ENCODE measurements around the gene SNX14. TPM values are rescaled to one million over a fixed set of nuclear protein-coding genes. Genes with fewer than 3 reads are reported as not detected.
A peak's percentile ranks its signal among the peaks of the same experiment; 100 is the strongest.

The SNX14 gene
- total RNA-seq, 1 experiment from 2014 or later, result 84.8 TPM

DNA sequence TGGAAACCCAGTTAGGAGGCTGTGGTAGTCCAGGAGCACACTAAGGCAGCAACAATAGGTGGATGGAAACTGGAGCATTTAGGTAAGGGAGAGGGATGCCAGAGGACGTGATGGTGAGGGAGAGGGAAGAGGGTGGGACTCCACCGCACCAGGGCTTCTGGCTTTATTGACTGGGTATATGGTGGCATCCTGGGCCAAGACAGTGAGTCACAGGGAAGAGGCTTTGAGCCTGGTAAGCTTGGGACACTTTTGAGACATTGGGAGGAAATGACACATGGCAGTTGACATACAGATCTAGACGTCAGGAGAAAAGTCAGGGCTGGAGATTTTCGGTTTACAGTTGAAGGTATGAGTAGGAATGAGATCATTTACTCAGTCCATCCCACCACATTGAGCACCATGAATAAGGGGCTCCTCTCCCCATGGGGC lies 128.9 kb downstream of the SNX14 start:
- no peaks in the 10 kb centered on the region for H3K9me2 ChIP-seq (ENCODE audit: insufficient read depth)
- H4K20me1 ChIP-seq (ENCODE audit: insufficient read depth), result no peaks in the 10 kb centered on the region
- H3K9ac ChIP-seq (ENCODE audit: low read length), result peak overlapping the region; percentile 65
- ChIA-PET RAD21 (ENCODE audit: low non-redundant PET in 1 of 2, low total read pairs in 2 of 2, uncharacterized antibody in 2 of 2, unreplicated experiment in 2 of 2) (interaction anchor here (1.0 to 1.5 kb wide), 2 partner anchors 15 to 18 kb away, joined by 3 to 4 read pairs; partner anchors contain the start of gene NT5E (in 1 of the 2)), POLR2A (interaction anchor here (0.8 to 3.4 kb wide), 16 partner anchors 9 to 214 kb away, joined by 3 to 45 read pairs (median 5); partner anchors contain the start of gene NT5E), CTCF (interaction anchor here (2.4 kb wide), 1 partner anchor 18 kb away, joined by 11 read pairs; no protein-coding TSS in a partner anchor)
- H3K4me2 ChIP-seq (ENCODE audit: low read length), result peak overlapping the region; percentile 80
- intact Hi-C loops (cut with micrococcal nuclease), result loop anchor here (1.0 to 10.0 kb wide), 2 partner anchors 103 to 210 kb away; no protein-coding TSS in a partner anchor
- BruUV-seq (replicated peaks), result TSS peak; percentile 76
- H3K4me1 ChIP-seq (ENCODE audit: control insufficient read depth in 1 of 2, insufficient read depth in 2 of 2, low read length in 2 of 2), result peaks cover 50 to 99% of the 10 kb centered on the region in 2 experiments
- no peak overlapping the region for H2AFZ ChIP-seq (ENCODE audit: low read depth, low read length, poor library complexity, severe bottlenecking)
- no peaks in the 10 kb centered on the region for H3K27me3 ChIP-seq (ENCODE audit: insufficient read depth, low read length)
- peak overlapping the region; percentile 15 to 46 for H3K4me3 ChIP-seq (replicated peaks in 1 of 2; ENCODE audit: low read depth in 1 of 2, low read length in 2 of 2)
- H3K9me3 ChIP-seq (ENCODE audit: control insufficient read depth in 1 of 2, insufficient read depth in 1 of 2, low read depth in 1 of 2, low read length in 2 of 2), result no peaks in the 10 kb centered on the region
- TF ChIP-seq TCF7L2 (IDR thresholded peaks at IDR 0.05; ENCODE audit: borderline replicate concordance, extremely low read depth, insufficient read depth, insufficient read length) (peak; percentile 90), SP1 (IDR thresholded peaks at IDR 0.05; ENCODE audit: low read depth) (no peak), YY1 (IDR thresholded peaks at IDR 0.05; ENCODE audit: extremely low read depth, insufficient replicate concordance, low read depth, low read length) (peak; percentile 54), EGR1 (IDR thresholded peaks at IDR 0.05; ENCODE audit: low read depth) (no peak), POLR2AphosphoS5 (IDR thresholded peaks at IDR 0.05; ENCODE audit: low read depth, low read length) (peak; percentile 77; the same call in 1 of the 2 replicates), ZFX (IDR thresholded peaks at IDR 0.05) (no peak), EZH2 (IDR thresholded peaks at IDR 0.05) (no peak), JUND (IDR thresholded peaks at IDR 0.05) (no peak), MAX (IDR thresholded peaks at IDR 0.05) (no peak)
- H3K36me3 ChIP-seq (ENCODE audit: control insufficient read depth in 1 of 2, insufficient read depth in 2 of 2, low read length in 2 of 2), result 0 out of 4 replicates have a peak, but pooled peaks cover 0 to 5% of the 10 kb centered on the region in 2 experiments
- 0 out of 2 replicates have a peak, but pooled peaks cover 5% of the 10 kb centered on the region for H3K79me2 ChIP-seq (ENCODE audit: insufficient read depth, low read length)
- H3K27ac ChIP-seq (ENCODE audit: low read depth, low read length), result peak overlapping the region; percentile 80
- DNase-seq (ENCODE audit: low read depth, low spot score), result peak; percentile 97
- peak; percentile 82 for ATAC-seq
